H1 (cell line): Measurements from ENCODE around the gene FAM83B. TPM values are rescaled to one million over a fixed set of nuclear protein-coding genes. Genes with fewer than 3 reads are reported as not detected.

Experiments
- ASH2L ChIP-seq: fragments of 200-600, 300-600 bp; sonication (generic); IDR thresholded peaks from one replicate; pipeline ENCODE4 v1.7.1; 2017; ENCODE audit warnings: low read length
- JUN ChIP-seq: IDR thresholded peaks from 2 replicates; pipeline ENCODE4 v1.6.1; 2011; ENCODE audit warnings: low read depth, mild to moderate bottlenecking, improper control_type of control experiment, low read length
- SP2 ChIP-seq: IDR thresholded peaks from 2 replicates; pipeline ENCODE4 v1.6.1; 2012; ENCODE audit warnings: mild to moderate bottlenecking, low read length, inconsistent platforms
- TAF1 ChIP-seq: IDR thresholded peaks from 2 replicates; pipeline ENCODE4 v1.6.1; 2011; ENCODE audit warnings: mild to moderate bottlenecking, low read depth, low read length
- ZNF274 ChIP-seq: IDR thresholded peaks from 2 replicates; pipeline ENCODE4 v1.7.0; 2012; ENCODE audit warnings: low read length, borderline replicate concordance; ENCODE audit errors: extremely low read depth
- polyA plus RNA-seq, 7 experiments: library from polyadenylated mRNA; depleted of rRNA in 3 of 7; stranded (reverse) in 5 of 7; unstranded in 2 of 7; fragments of >200 nt in 5 of 7; fragments of 200-250 nt in 2 of 7; gene quantifications; 1 replicate in 5 of 7; 2 replicates in 1 of 7; 4 replicates in 1 of 7; pipeline versions ENCODE4 v1.2.1 to v1.2.3, GENCODE V29; 2011 to 2013; ENCODE audit warnings: missing spikeins in 2 of 7, mixed read lengths in 2 of 7
- total RNA-seq: library from RNA; stranded (reverse); fragmentation: NEBNext Ultra II Directional; extraction: Animal tissue kit (Norgen Biotek cat#: 25700); gene quantifications from 2 replicates; pipeline ENCODE4 v1.2.1, GENCODE V29; 2021

FAM83B gene
- total and polyA plus RNA-seq, 2 of the 8 experiments (the other 6 are each of a cell fraction or from before 2014, with no cell fraction given) = 0.71 to 5.7 TPM

DNA sequence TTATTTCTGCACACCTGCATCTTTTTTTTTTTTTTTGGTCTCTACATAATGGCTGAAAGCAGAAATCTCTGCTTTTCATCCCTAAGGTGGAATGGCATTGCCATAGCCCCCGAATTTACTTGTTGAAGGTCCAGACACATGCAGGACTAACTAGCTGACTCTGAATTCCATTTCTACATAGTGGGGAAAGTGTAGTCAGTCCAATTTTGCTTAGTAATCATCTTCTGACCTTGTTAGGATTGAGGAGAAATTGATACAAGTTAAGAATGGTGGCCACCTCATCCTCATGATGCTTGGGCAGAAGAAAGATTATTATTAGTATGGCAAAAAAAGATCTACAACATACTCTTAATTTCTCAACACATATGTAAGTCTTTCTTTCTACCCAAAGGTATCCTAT is 16.4 kb upstream of the FAM83B start (continued):
- no peak for TF ChIP-seq ZNF274
- no peak for TF ChIP-seq JUN
- TF ChIP-seq SP2 = no peak
- no peak for TF ChIP-seq ASH2L
- TF ChIP-seq TAF1 = no peak
